Epithelial cell of prostate (primary cell): ENCODE measurements around the gene MYO1F.

Experiments used
- DNase-seq: peaks from one replicate; pipeline ENCODE4 v3.0.0-alpha.2; 2011; ENCODE audit warnings: low read depth, low spot score
- H3K27ac ChIP-seq: fragments of 450-650 bp; 2 replicates; pipeline ENCODE4 v1.5.1; 2017; ENCODE audit warnings: mild to moderate bottlenecking

Gene MYO1F

GRCh38 chr19:8475005-8475404 lies 102.2 kb downstream of the MYO1F start:
- DNase-seq: no peak
- H3K27ac ChIP-seq: no peak overlapping the region

GRCh38 chr19:8473648-8474476 lies 103.4 kb downstream of the MYO1F start:
- no peak overlapping the region for H3K27ac ChIP-seq
- DNase-seq: no peak
